ENCODE measurements around the gene GAK. TPM values are rescaled to one million over a fixed set of nuclear protein-coding genes. Genes with fewer than 3 reads are reported as not detected.

The GAK gene
- total and polyA plus RNA-seq, 2 of the 13 experiments (the other 11 are each of a cell fraction or from before 2014, with no cell fraction given): 17.5 to 44.3 TPM

DNA sequence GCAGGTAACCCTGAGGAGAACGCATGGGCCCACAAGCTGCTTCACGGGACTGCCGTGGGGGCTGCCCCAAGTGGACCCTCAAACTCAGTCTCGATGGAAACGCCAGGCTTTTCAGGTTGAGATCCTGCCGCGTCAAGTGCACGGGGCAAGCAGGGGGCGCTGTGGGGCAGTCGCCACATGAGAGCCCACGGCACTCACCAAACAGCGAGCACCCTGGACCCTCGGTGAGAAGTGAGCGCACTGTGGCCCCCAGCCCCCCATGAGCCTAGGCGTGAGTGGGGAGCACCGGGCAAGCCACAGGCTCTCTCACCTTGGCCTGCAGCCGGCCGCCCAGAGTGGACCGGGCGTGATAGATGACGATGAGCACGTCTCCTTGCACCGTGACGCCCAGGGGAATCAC lies 55.3 kb downstream of the GAK start (continued):
- TF ChIP-seq, protein P1, sequence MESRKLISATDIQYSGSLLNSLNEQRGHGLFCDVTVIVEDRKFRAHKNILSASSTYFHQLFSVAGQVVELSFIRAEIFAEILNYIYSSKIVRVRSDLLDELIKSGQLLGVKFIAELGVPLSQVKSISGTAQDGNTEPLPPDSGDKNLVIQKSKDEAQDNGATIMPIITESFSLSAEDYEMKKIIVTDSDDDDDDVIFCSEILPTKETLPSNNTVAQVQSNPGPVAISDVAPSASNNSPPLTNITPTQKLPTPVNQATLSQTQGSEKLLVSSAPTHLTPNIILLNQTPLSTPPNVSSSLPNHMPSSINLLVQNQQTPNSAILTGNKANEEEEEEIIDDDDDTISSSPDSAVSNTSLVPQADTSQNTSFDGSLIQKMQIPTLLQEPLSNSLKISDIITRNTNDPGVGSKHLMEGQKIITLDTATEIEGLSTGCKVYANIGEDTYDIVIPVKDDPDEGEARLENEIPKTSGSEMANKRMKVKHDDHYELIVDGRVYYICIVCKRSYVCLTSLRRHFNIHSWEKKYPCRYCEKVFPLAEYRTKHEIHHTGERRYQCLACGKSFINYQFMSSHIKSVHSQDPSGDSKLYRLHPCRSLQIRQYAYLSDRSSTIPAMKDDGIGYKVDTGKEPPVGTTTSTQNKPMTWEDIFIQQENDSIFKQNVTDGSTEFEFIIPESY (CRISPR knock-in tag; IDR thresholded peaks at IDR 0.05): peak; percentile 96
- TF ChIP-seq RAD21 (CRISPR knock-in tag; IDR thresholded peaks at IDR 0.05) (0 out of 2 replicates have a peak, but pooled peaks have one; percentile 20), ZNF446 (CRISPR knock-in tag; IDR thresholded peaks at IDR 0.05) (no peak), CREM (IDR thresholded peaks at IDR 0.05) (no peak), CREM (CRISPR knock-in tag; IDR thresholded peaks at IDR 0.05) (no peak), TEAD2 (CRISPR knock-in tag; IDR thresholded peaks at IDR 0.05) (no peak), ZNF879 (CRISPR knock-in tag; IDR thresholded peaks at IDR 0.05) (no peak), TP53 (CRISPR knock-in tag; conservative IDR thresholded peaks at IDR 0.05) (no peak), ZNF382 (CRISPR knock-in tag; IDR thresholded peaks at IDR 0.05; ENCODE audit: borderline replicate concordance) (no peak), HOXD1 (CRISPR knock-in tag; IDR thresholded peaks at IDR 0.05) (no peak), ISX (CRISPR knock-in tag; conservative IDR thresholded peaks at IDR 0.05) (no peak), IRF2 (CRISPR knock-in tag; IDR thresholded peaks at IDR 0.05) (no peak), ZNF510 (CRISPR knock-in tag; IDR thresholded peaks at IDR 0.05; ENCODE audit: low read depth) (no peak), NFE2L1 (CRISPR knock-in tag; IDR thresholded peaks at IDR 0.05; ENCODE audit: borderline replicate concordance) (no peak), ZNF891 (CRISPR knock-in tag; IDR thresholded peaks at IDR 0.05) (no peak), CCDC6 (CRISPR knock-in tag; IDR thresholded peaks at IDR 0.05) (no peak), NFRKB (IDR thresholded peaks at IDR 0.05) (no peak), SMAD1 (CRISPR knock-in tag; IDR thresholded peaks at IDR 0.05; ENCODE audit: borderline replicate concordance, low read depth) (no peak)
- TF ChIP-seq, protein P2, sequence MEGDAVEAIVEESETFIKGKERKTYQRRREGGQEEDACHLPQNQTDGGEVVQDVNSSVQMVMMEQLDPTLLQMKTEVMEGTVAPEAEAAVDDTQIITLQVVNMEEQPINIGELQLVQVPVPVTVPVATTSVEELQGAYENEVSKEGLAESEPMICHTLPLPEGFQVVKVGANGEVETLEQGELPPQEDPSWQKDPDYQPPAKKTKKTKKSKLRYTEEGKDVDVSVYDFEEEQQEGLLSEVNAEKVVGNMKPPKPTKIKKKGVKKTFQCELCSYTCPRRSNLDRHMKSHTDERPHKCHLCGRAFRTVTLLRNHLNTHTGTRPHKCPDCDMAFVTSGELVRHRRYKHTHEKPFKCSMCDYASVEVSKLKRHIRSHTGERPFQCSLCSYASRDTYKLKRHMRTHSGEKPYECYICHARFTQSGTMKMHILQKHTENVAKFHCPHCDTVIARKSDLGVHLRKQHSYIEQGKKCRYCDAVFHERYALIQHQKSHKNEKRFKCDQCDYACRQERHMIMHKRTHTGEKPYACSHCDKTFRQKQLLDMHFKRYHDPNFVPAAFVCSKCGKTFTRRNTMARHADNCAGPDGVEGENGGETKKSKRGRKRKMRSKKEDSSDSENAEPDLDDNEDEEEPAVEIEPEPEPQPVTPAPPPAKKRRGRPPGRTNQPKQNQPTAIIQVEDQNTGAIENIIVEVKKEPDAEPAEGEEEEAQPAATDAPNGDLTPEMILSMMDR (CRISPR knock-in tag; IDR thresholded peaks at IDR 0.05): peak; percentile 43; the same call in 1 of the 2 replicates
- TF ChIP-seq, protein P3, sequence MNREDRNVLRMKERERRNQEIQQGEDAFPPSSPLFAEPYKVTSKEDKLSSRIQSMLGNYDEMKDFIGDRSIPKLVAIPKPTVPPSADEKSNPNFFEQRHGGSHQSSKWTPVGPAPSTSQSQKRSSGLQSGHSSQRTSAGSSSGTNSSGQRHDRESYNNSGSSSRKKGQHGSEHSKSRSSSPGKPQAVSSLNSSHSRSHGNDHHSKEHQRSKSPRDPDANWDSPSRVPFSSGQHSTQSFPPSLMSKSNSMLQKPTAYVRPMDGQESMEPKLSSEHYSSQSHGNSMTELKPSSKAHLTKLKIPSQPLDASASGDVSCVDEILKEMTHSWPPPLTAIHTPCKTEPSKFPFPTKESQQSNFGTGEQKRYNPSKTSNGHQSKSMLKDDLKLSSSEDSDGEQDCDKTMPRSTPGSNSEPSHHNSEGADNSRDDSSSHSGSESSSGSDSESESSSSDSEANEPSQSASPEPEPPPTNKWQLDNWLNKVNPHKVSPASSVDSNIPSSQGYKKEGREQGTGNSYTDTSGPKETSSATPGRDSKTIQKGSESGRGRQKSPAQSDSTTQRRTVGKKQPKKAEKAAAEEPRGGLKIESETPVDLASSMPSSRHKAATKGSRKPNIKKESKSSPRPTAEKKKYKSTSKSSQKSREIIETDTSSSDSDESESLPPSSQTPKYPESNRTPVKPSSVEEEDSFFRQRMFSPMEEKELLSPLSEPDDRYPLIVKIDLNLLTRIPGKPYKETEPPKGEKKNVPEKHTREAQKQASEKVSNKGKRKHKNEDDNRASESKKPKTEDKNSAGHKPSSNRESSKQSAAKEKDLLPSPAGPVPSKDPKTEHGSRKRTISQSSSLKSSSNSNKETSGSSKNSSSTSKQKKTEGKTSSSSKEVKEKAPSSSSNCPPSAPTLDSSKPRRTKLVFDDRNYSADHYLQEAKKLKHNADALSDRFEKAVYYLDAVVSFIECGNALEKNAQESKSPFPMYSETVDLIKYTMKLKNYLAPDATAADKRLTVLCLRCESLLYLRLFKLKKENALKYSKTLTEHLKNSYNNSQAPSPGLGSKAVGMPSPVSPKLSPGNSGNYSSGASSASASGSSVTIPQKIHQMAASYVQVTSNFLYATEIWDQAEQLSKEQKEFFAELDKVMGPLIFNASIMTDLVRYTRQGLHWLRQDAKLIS (CRISPR knock-in tag; IDR thresholded peaks at IDR 0.05): no peak
- TF ChIP-seq, protein P4, sequence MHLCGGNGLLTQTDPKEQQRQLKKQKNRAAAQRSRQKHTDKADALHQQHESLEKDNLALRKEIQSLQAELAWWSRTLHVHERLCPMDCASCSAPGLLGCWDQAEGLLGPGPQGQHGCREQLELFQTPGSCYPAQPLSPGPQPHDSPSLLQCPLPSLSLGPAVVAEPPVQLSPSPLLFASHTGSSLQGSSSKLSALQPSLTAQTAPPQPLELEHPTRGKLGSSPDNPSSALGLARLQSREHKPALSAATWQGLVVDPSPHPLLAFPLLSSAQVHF (CRISPR knock-in tag; IDR thresholded peaks at IDR 0.05): no peak
- TF ChIP-seq, protein P5, sequence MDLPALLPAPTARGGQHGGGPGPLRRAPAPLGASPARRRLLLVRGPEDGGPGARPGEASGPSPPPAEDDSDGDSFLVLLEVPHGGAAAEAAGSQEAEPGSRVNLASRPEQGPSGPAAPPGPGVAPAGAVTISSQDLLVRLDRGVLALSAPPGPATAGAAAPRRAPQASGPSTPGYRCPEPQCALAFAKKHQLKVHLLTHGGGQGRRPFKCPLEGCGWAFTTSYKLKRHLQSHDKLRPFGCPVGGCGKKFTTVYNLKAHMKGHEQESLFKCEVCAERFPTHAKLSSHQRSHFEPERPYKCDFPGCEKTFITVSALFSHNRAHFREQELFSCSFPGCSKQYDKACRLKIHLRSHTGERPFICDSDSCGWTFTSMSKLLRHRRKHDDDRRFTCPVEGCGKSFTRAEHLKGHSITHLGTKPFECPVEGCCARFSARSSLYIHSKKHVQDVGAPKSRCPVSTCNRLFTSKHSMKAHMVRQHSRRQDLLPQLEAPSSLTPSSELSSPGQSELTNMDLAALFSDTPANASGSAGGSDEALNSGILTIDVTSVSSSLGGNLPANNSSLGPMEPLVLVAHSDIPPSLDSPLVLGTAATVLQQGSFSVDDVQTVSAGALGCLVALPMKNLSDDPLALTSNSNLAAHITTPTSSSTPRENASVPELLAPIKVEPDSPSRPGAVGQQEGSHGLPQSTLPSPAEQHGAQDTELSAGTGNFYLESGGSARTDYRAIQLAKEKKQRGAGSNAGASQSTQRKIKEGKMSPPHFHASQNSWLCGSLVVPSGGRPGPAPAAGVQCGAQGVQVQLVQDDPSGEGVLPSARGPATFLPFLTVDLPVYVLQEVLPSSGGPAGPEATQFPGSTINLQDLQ (CRISPR knock-in tag; IDR thresholded peaks at IDR 0.05): no peak
